ENCODE measurements around the gene VAV1. TPM values are rescaled to one million over a fixed set of nuclear protein-coding genes. Genes with fewer than 3 reads are reported as not detected.
"Not testable (repeated sequence)": the region's sequence is repeated elsewhere in the genome, so short reads cannot be mapped to it uniquely, and the experiment has no call there.

VAV1 gene
- total and polyA plus RNA-seq, 9 of the 15 experiments (the other 6 are each of a cell fraction or from before 2014, with no cell fraction given), result 0.46 to 20.1 (median 11.1) TPM

GRCh38 chr19:6869151-6869882 lies 96.8 kb downstream of the VAV1 start:
- H3K4me1 ChIP-seq (replicated peaks in 1 of 2; ENCODE audit: control insufficient read depth in 2 of 2, insufficient read depth in 2 of 2, low read length in 2 of 2); H3K79me2 ChIP-seq (ENCODE audit: control insufficient read depth, insufficient read depth, low read length); H3K4me2 ChIP-seq (ENCODE audit: insufficient read depth, low read length); H3K27me3 ChIP-seq (ENCODE audit: control insufficient read depth in 2 of 2, insufficient read depth in 2 of 2, low read length in 2 of 2); H4K20me1 ChIP-seq (replicated peaks; ENCODE audit: control insufficient read depth, insufficient read depth, low read length); BruUV-seq (replicated peaks); DNase-seq (ENCODE audit: extremely low read depth in 1 of 4, low spot score in 3 of 4); FAIRE-seq; H3K4me3 ChIP-seq; H3K36me3 ChIP-seq (ENCODE audit: control insufficient read depth, insufficient read depth, low read length); ATAC-seq; H3K9ac ChIP-seq (ENCODE audit: insufficient read depth in 1 of 2, low read depth in 2 of 2, low read length in 2 of 2); H3K27ac ChIP-seq (ENCODE audit: extremely low read depth, low read depth, low read length); H2AFZ ChIP-seq (ENCODE audit: low read depth, low read length); H3K9me3 ChIP-seq (replicated peaks; ENCODE audit: control insufficient read depth, insufficient read depth, low read depth, low read length); H3K9me1 ChIP-seq (ENCODE audit: control insufficient read depth, insufficient read depth, low read length); POLR2A ChIA-PET: not testable (repeated sequence)
- CTCF ChIA-PET (ENCODE audit: low intra/inter-chr PET ratio), result interaction anchor here (0.5 kb wide), 1 partner anchor 484 kb away, joined by 3 read pairs; no protein-coding TSS in a partner anchor
- in situ Hi-C loops (cut with MboI) (loop anchor here (5.0 to 10.0 kb wide), 3 partner anchors 227 to 742 kb away; no protein-coding TSS in a partner anchor), intact Hi-C loops (cut with micrococcal nuclease) (loop anchor here (10.0 kb wide), 2 partner anchors 105 to 825 kb away; partner anchors contain the start of gene SH2D3A)
- WGBS (ENCODE audit: insufficient coverage, low coverage, missing lambda C conversion rate), result 52% methylated on average over 19 of the region's 22 CpGs
- TF ChIP-seq RAD51 (IDR thresholded peaks at IDR 0.05; ENCODE audit: borderline replicate concordance, low read depth), result peak; percentile 53
- peak; percentile 86 for TF ChIP-seq TFE3 (CRISPR knock-in tag; IDR thresholded peaks at IDR 0.05)
- 0 out of 2 replicates have a peak, but pooled peaks have one; percentile 37 for TF ChIP-seq FOXK1 (CRISPR knock-in tag; IDR thresholded peaks at IDR 0.05; ENCODE audit: borderline replicate concordance)
- 0 out of 2 replicates have a peak, but pooled peaks have one; percentile 4 for TF ChIP-seq CBFA2T2 (conservative IDR thresholded peaks at IDR 0.05)

All from K562 (cell line).